Lower lobe of right lung (tissue), 2 donors: ENCODE measurements around the gene ITSN2. TPM values are rescaled to one million over a fixed set of nuclear protein-coding genes. Genes with fewer than 3 reads are reported as not detected.

Experiments
- ATAC-seq, 2 donors: fragments of 200-7000 bp; cut with Tn5 transposase; one replicate each; pipeline ENCODE4 v1.9.1; 2020 to 2022; ENCODE audit warnings: mild to moderate bottlenecking in 2 of 2, moderate library complexity in 2 of 2
- DNase-seq: peaks from one replicate; pipeline ENCODE4 v3.0.0-alpha.2; 2020
- H3K27ac ChIP-seq: fragments of 200-600 bp; one replicate; pipeline ENCODE4 v1.8.0; 2022
- H3K27me3 ChIP-seq: fragments of 200-600 bp; one replicate; pipeline ENCODE4 v1.8.0; 2022; ENCODE audit warnings: low read depth
- H3K36me3 ChIP-seq: fragments of 200-600 bp; one replicate; pipeline ENCODE4 v1.8.0; 2022; ENCODE audit warnings: mild to moderate bottlenecking
- H3K4me1 ChIP-seq: fragments of 200-600 bp; one replicate; pipeline ENCODE4 v1.8.0; 2022
- H3K4me3 ChIP-seq: fragments of 200-600 bp; one replicate; pipeline ENCODE4 v1.8.0; 2022; ENCODE audit warnings: mild to moderate bottlenecking
- H3K9me3 ChIP-seq: fragments of 200-600 bp; one replicate; pipeline ENCODE4 v1.8.0; 2022
- intact Hi-C: fragments of 100-400 bp; cut with DNase I; formaldehyde crosslinking; loops from one replicate; pipeline ENCODE4 v1.11.0; 2022
- total RNA-seq: library from RNA; stranded (reverse); fragmentation: NEBNext Ultra II Directional; extraction: Animal tissue kit (Norgen Biotek cat#: 25700); gene quantifications from one replicate; pipeline ENCODE4 v1.2.1, GENCODE V29; 2021
- TF ChIP-seq, protein P1 (sequence below): fragments of 200-600 bp; IDR thresholded peaks from one replicate; pipeline ENCODE4 v1.8.0; 2022; ENCODE audit warnings: antibody characterized with exemption, mild to moderate bottlenecking
- donor health status: DM: no; HTN: yes; CAD: no; lungs with severe emphysema.

ITSN2 gene
- total RNA-seq, 1 donor from 2014 or later, result 92.8 TPM

DNA sequence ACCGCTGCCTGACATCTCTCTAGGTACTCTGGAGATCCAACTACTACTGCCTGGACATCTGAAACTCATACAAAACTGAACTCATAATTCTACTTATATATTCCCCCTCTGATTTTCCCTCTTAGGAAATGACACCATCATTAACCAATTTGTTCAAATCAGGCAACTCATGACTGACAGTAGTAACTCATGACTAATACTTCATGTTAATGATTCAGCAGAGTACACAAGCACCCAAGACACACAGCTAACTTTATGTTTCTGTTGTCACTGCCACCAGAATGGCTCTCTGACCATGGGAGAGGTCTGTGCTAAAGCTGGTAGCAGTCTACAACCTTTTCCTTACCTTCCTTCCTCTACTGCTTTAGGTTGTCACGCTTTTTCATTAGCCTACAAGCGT is 91.1 kb downstream of the ITSN2 start:
- Histone ChIP-seq H3K4me1 (no peaks in the 10 kb centered on the region), H3K27ac (no peak overlapping the region), H3K27me3 (no peaks in the 10 kb centered on the region), H3K9me3 (no peaks in the 10 kb centered on the region), H3K36me3 (peaks cover 96% of the 10 kb centered on the region), H3K4me3 (no peak overlapping the region)
- intact Hi-C loops, result no loop called here
- TF ChIP-seq, protein P1, sequence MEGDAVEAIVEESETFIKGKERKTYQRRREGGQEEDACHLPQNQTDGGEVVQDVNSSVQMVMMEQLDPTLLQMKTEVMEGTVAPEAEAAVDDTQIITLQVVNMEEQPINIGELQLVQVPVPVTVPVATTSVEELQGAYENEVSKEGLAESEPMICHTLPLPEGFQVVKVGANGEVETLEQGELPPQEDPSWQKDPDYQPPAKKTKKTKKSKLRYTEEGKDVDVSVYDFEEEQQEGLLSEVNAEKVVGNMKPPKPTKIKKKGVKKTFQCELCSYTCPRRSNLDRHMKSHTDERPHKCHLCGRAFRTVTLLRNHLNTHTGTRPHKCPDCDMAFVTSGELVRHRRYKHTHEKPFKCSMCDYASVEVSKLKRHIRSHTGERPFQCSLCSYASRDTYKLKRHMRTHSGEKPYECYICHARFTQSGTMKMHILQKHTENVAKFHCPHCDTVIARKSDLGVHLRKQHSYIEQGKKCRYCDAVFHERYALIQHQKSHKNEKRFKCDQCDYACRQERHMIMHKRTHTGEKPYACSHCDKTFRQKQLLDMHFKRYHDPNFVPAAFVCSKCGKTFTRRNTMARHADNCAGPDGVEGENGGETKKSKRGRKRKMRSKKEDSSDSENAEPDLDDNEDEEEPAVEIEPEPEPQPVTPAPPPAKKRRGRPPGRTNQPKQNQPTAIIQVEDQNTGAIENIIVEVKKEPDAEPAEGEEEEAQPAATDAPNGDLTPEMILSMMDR, result no peak
- no peak for ATAC-seq
- DNase-seq, result no peak

DNA sequence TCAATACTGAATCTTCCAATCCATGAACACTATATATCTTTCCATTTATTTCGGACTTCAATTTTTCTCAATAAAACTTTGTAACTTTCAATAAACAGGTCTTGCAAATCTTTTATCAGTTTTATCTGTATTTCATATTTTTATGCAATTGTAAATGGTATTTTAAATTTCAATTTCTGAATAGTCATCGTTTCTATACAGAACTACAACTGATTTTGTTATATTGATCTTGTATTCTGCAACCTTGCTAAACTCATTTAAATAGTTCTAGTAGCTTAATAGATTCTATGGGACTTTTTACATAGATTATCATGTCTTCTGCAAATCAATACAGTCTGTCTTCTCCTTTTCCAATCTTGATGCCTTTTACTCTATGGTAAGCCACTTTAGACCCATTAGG is 95.1 kb downstream of the ITSN2 start:
- no peak for ATAC-seq
- H3K4me1 ChIP-seq, result no peaks in the 10 kb centered on the region
- DNase-seq, result no peak
- H3K9me3 ChIP-seq, result no peaks in the 10 kb centered on the region
- intact Hi-C loops, result no loop called here
- H3K27ac ChIP-seq, result no peak overlapping the region
- TF ChIP-seq, protein P1, result no peak
- no peak overlapping the region for H3K4me3 ChIP-seq
- H3K36me3 ChIP-seq, result peaks cover 74% of the 10 kb centered on the region
- no peaks in the 10 kb centered on the region for H3K27me3 ChIP-seq

DNA sequence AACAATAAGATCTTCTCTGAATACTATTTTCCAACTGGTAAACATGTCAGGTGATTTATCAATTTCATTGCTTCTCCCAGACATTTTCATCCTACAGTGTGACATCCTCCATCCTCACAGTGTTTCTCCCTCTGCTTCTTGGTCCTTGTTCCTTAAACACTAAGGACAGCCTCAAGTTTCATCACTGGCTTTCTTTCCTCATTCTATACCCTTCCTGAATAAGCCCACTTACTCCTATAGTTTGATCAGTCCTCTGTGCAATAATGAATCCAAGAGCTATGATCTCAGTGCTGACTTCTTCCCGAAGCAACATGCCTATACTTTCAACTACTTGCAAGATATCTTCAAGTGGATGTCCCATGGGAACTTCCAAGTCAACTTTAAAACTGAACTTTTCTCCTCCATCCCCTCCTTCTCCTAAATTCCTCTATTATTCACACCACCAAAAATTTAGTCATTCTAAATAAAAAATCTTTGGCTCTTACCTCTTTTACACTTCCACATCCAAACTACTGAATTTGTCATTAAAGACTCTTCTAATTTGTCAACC is 97.8 kb downstream of the ITSN2 start:
- peaks cover 73% of the 10 kb centered on the region for H3K36me3 ChIP-seq
- no peaks in the 10 kb centered on the region for H3K27me3 ChIP-seq
- no peaks in the 10 kb centered on the region for H3K9me3 ChIP-seq
- ATAC-seq, result no peak
- no peaks in the 10 kb centered on the region for H3K4me1 ChIP-seq
- intact Hi-C loops, result no loop called here
- H3K27ac ChIP-seq, result no peak overlapping the region
- no peak overlapping the region for H3K4me3 ChIP-seq
- no peak for DNase-seq
- TF ChIP-seq, protein P1, result no peak

DNA sequence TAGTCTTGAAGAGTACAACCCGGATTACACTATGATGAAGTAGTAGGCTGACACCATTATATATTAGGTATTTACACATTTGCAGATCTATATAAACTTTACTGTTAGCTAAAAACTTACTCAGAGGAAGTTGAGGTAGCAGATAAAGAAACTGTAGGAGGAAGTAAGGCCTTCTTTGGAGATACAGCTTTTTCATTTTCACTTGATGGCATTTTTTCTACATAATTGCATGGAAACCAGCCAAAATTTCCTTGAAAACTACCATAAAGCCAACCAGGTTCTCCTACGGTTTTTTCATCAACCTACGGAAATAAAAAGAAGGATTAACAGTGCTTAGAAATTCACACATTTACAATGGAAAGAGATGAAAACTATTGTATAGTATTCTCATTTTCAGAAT is 98.9 kb downstream of the ITSN2 start:
- no peak overlapping the region for H3K27ac ChIP-seq
- no peak for DNase-seq
- no peaks in the 10 kb centered on the region for H3K9me3 ChIP-seq
- peaks cover 73% of the 10 kb centered on the region for H3K36me3 ChIP-seq
- H3K4me3 ChIP-seq, result no peak overlapping the region
- no peaks in the 10 kb centered on the region for H3K4me1 ChIP-seq
- intact Hi-C loops, result no loop called here
- no peaks in the 10 kb centered on the region for H3K27me3 ChIP-seq
- TF ChIP-seq, protein P1, result no peak
- no peak for ATAC-seq

DNA sequence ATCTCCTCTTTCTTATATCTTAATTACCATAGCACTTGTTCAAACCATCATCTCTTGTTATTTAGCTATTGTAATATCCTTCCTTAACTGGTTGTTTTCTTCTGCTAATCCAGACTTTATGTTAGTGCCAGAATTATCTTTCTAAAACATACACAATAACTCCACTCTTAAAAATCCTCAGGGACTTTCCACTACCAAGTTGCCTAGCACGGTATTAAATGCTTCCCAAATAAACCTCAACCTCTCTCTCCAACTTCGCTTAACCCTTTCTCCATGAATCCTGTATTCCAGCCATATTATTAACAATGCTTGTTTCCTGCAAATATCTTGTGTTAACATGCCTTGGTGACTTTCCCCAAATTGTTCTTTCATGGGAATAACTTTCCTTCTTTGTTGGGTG is 101.0 kb downstream of the ITSN2 start:
- H3K9me3 ChIP-seq, result no peaks in the 10 kb centered on the region
- TF ChIP-seq, protein P1, result no peak
- H3K27ac ChIP-seq, result no peak overlapping the region
- no peak overlapping the region for H3K4me3 ChIP-seq
- H3K4me1 ChIP-seq, result no peaks in the 10 kb centered on the region
- no peak for ATAC-seq
- H3K27me3 ChIP-seq, result no peaks in the 10 kb centered on the region
- no peak for DNase-seq
- intact Hi-C loops, result no loop called here
- peaks cover 64% of the 10 kb centered on the region for H3K36me3 ChIP-seq

DNA sequence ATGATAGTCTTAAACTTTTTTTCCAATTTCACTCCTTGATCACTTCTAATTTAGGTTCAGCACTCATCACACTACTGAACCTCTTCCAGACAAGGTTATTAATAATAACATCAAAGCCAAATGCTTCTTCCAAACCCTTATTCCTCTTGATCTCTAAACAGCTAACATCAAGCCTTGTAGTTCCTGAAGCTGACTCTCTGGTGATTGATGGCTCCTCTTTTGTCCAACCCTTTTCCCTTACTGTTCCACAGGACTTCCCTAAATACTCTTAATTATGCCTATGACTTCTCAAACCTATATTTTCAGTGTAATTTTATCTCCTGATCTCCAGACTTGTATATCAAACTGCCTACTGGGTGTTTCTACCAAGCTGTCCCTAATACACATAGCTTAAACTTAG is 101.6 kb downstream of the ITSN2 start:
- Histone ChIP-seq H3K4me3 (no peak overlapping the region), H3K4me1 (no peaks in the 10 kb centered on the region), H3K36me3 (peaks cover 70% of the 10 kb centered on the region), H3K27ac (no peak overlapping the region), H3K27me3 (no peaks in the 10 kb centered on the region), H3K9me3 (no peaks in the 10 kb centered on the region)
- TF ChIP-seq, protein P1, result no peak
- ATAC-seq (no peak), DNase-seq (no peak)
- intact Hi-C loops, result no loop called here
